NCI-H82 (cell line): Measurements from ENCODE around the gene PGAM2.
A peak's percentile ranks its signal among the peaks of the same experiment; 100 is the strongest.
"Not testable (repeated sequence)": the region's sequence is repeated elsewhere in the genome, so short reads cannot be mapped to it uniquely, and the experiment has no call there.

ENCODE experiments used
- DNase-seq: peaks from one replicate; lab custom pipeline; 2025; lab: John Stamatoyannopoulos, UW

PGAM2 gene

GRCh38 chr7:44022796-44023467 lies 42.4 kb downstream of the PGAM2 start:
- not testable (repeated sequence) for DNase-seq

- not testable (repeated sequence) for DNase-seq
Measured at GRCh38 chr7:44022069-44022468, 43.3 kb downstream of the PGAM2 start.

- not testable (repeated sequence) for DNase-seq
Measured at GRCh38 chr7:44019825-44020224, 45.5 kb downstream of the PGAM2 start.

- peak; percentile 98 for DNase-seq
Measured at GRCh38 chr7:44018857-44019807, 46.2 kb downstream of the PGAM2 start.

GRCh38 chr7:44015090-44015489 lies 50.3 kb downstream of the PGAM2 start:
- not testable (repeated sequence) for DNase-seq
